Esophagus squamous epithelium (tissue), 4 donors: Measurements from ENCODE around the gene SEC23A.

Source experiments
- POLR2A ChIP-seq, 4 donors: fragments of 450-650 bp; IDR thresholded peaks; one replicate each; pipeline ENCODE4 v1.6.1; 2017; ENCODE audit warnings: antibody characterized with exemption in 4 of 4, mild to moderate bottlenecking in 4 of 4, moderate library complexity in 3 of 4
- TF ChIP-seq, protein P1 (sequence below), 6 experiments: fragments of 450-650 bp in 4 of 6; fragments of 200-600 bp in 2 of 6; sonication (generic) in 2 of 6; IDR thresholded peaks; one replicate each; pipeline ENCODE4 v1.5.1; 2016 to 2019; ENCODE audit warnings: antibody characterized with exemption in 6 of 6, mild to moderate bottlenecking in 4 of 6, moderate library complexity in 4 of 6

DNA sequence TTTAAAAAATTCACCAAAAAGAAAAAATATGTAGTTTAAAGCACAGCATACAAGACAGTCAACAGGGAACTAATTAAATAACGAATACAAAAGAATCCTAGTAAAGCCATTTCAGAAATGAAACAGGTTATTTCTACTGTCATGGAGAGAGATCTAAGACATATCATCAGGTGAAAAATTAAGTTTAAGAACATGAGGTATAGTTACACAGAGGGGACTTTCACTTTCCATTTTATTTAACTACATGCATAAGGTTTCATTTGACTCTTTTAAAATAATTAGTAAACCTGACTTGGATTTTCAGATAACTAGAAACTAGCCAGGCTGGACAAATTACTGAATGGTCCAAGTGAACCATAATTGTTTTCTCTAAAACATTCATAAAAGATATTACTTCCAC is 11.3 kb downstream of the SEC23A start:
- TF ChIP-seq, protein P1, sequence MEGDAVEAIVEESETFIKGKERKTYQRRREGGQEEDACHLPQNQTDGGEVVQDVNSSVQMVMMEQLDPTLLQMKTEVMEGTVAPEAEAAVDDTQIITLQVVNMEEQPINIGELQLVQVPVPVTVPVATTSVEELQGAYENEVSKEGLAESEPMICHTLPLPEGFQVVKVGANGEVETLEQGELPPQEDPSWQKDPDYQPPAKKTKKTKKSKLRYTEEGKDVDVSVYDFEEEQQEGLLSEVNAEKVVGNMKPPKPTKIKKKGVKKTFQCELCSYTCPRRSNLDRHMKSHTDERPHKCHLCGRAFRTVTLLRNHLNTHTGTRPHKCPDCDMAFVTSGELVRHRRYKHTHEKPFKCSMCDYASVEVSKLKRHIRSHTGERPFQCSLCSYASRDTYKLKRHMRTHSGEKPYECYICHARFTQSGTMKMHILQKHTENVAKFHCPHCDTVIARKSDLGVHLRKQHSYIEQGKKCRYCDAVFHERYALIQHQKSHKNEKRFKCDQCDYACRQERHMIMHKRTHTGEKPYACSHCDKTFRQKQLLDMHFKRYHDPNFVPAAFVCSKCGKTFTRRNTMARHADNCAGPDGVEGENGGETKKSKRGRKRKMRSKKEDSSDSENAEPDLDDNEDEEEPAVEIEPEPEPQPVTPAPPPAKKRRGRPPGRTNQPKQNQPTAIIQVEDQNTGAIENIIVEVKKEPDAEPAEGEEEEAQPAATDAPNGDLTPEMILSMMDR (IDR thresholded peaks at IDR 0.05), result no peak
- no peak for TF ChIP-seq POLR2A (IDR thresholded peaks at IDR 0.05)
